ENCODE measurements around the gene MARVELD1.

DNA sequence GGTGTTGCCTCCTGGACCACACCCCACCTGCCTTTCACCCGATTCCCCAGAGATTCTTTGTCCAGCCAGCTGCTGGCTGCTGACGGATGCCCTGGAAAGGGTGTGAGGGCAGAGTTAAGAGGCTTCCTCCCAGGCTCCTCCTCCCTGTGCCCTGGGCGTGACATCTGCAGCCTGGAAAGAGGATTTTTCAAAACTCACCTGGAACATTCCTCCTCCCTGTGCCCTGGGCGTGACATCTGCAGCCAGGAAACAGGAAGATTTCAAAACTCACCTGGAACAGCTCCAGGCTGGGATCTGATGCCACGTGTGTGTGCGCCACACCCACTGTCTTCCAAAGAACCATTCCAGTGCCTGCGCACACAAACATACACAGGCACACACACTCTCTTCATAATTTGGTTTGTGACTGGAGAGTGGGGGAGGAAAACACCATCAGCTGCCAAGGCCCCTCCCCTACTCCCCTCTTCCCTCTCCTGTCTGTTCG lies 5.2 kb downstream of the MARVELD1 start:
- TF ChIP-seq, protein P1, sequence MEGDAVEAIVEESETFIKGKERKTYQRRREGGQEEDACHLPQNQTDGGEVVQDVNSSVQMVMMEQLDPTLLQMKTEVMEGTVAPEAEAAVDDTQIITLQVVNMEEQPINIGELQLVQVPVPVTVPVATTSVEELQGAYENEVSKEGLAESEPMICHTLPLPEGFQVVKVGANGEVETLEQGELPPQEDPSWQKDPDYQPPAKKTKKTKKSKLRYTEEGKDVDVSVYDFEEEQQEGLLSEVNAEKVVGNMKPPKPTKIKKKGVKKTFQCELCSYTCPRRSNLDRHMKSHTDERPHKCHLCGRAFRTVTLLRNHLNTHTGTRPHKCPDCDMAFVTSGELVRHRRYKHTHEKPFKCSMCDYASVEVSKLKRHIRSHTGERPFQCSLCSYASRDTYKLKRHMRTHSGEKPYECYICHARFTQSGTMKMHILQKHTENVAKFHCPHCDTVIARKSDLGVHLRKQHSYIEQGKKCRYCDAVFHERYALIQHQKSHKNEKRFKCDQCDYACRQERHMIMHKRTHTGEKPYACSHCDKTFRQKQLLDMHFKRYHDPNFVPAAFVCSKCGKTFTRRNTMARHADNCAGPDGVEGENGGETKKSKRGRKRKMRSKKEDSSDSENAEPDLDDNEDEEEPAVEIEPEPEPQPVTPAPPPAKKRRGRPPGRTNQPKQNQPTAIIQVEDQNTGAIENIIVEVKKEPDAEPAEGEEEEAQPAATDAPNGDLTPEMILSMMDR (conservative IDR thresholded peaks at IDR 0.05), result no peak
- TF ChIP-seq EZH2 (IDR thresholded peaks at IDR 0.05; ENCODE audit: low read depth), result no peak

All from PC-9 (cell line).